HG03520 (cell line): ENCODE data around the gene PHF1.
A peak's percentile ranks its signal among the peaks of the same experiment; 100 is the strongest.

Experiments used
- ATAC-seq: cut with Tn5 transposase; IDR thresholded peaks from one replicate; pipeline ENCODE4 v1.9.1; 2021; ENCODE audit warnings: mild to moderate bottlenecking, moderate library complexity; ENCODE audit not compliant: unreplicated experiment

Gene PHF1

GRCh38 chr6:33417128-33417902, 6.5 kb downstream of the PHF1 start:
- no peak for ATAC-seq

GRCh38 chr6:33417903-33418689, 7.3 kb downstream of the PHF1 start, which contains the start of gene CUTA:
Gene CUTA, minus strand, starts transcription at chr6:33418107. Its CDS starts 107 bp downstream, at chr6:33418000.
- ATAC-seq, result peak; percentile 77

GRCh38 chr6:33418690-33419291, 8.0 kb downstream of the PHF1 start:
- ATAC-seq, result no peak

- ATAC-seq, result no peak
These were observed 9.0 kb downstream of the PHF1 start, which contains the start of gene SYNGAP1 for GRCh38 chr6:33419580-33420490. Gene SYNGAP1, plus strand, starts transcription at chr6:33420065. Its CDS starts 200 bp downstream, at chr6:33420265.

GRCh38 chr6:33420491-33421343, 9.9 kb downstream of the PHF1 start:
- ATAC-seq, result no peak

- no peak for ATAC-seq
These were observed 10.5 kb downstream of the PHF1 start for GRCh38 chr6:33421344-33421643.

- no peak for ATAC-seq
These were observed 13.0 kb downstream of the PHF1 start for GRCh38 chr6:33423777-33424176.

GRCh38 chr6:33424855-33425667, 14.2 kb downstream of the PHF1 start:
- ATAC-seq, result no peak

- ATAC-seq, result no peak
These were observed 15.1 kb downstream of the PHF1 start for GRCh38 chr6:33425668-33426577.

GRCh38 chr6:33426590-33427511, 16.0 kb downstream of the PHF1 start:
- no peak for ATAC-seq

GRCh38 chr6:33427585-33428223, 16.9 kb downstream of the PHF1 start:
- no peak for ATAC-seq

- no peak for ATAC-seq
These were observed 17.6 kb downstream of the PHF1 start for GRCh38 chr6:33428224-33428965.

GRCh38 chr6:33428966-33429749, 18.3 kb downstream of the PHF1 start:
- no peak for ATAC-seq

GRCh38 chr6:33429750-33430052, 18.9 kb downstream of the PHF1 start:
- ATAC-seq, result no peak

GRCh38 chr6:33430334-33430733, 19.5 kb downstream of the PHF1 start:
- no peak for ATAC-seq
